Activated CD8-positive, alpha-beta memory T cell treated with anti-CD3 and anti-CD28 coated beads for 24 hours (primary cell): ENCODE results near the gene ALKBH5.

Source experiments
- DNase-seq: peaks from one replicate; pipeline ENCODE4 v3.0.0-alpha.2; 2020

The ALKBH5 gene

GRCh38 chr17:18225642-18226283, 42.1 kb downstream of the ALKBH5 start:
- DNase-seq, result peak; percentile 73

- DNase-seq, result no peak
These were observed 42.8 kb downstream of the ALKBH5 start for GRCh38 chr17:18226284-18226945.

GRCh38 chr17:18227635-18228034, 44.0 kb downstream of the ALKBH5 start:
- no peak for DNase-seq

GRCh38 chr17:18228176-18228682, 44.6 kb downstream of the ALKBH5 start:
- DNase-seq, result no peak

GRCh38 chr17:18229254-18229653, 45.6 kb downstream of the ALKBH5 start:
- no peak for DNase-seq

DNA sequence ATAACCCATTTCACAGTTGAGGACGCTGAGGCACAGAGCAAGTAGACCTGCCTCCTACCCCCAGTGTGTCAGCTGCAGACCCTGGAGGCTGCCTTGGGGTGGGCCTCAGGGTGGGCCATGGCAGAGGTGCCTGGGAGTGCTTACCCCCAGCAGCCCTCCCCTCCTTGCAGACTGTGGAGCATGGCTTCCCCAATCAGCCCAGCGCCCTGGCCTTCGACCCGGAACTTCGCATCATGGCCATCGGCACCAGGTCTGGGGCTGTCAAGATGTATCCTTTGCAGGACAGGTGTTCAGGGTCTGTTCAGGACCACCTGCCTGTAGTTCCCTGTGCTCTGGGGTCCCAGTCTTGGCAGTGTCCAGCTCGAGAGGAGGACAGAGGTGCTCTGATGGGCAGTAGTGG, 46.1 kb downstream of the ALKBH5 start:
- no peak for DNase-seq

DNA sequence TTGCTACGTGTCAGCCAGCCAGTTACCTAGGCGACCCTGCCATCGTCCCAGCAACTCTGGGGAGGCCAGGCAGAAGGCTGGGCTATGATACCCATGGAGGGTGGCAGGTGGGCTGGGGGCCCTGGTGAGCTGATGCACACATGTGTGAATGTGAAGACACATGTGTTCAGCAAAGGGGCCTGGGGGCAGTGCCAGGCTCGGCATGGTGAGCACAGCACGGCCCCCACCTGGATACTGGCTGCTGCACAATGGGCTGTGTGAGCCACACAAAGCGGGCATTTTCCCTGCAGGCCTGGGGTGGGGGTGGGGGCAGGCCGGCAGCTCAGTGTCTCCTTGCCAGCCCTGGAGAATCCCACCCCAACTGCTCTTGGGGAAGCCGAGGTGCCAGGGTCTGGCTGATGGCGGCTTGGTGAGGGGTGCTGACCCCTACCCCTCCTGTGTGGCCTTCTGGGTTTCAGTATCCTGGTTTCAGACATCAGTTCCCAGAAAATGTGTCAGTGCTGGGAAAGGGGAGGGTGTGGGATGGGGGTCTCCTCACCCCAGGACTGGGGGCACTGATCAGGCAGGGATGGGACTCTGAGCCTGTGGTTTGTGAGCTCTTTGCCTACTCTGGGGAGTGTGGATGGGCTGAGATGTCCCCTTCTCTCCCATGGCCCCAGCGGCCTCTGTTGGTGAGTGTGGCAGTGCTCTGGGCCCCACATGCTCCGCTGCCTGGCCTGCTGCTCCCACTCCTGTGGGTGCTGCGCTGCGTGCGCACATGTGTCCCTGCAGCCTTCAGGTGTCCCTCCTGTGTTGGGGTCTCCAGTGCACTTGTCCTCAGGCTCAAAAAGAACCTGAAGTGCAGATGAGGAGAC, 46.9 kb downstream of the ALKBH5 start:
- DNase-seq, result no peak

DNA sequence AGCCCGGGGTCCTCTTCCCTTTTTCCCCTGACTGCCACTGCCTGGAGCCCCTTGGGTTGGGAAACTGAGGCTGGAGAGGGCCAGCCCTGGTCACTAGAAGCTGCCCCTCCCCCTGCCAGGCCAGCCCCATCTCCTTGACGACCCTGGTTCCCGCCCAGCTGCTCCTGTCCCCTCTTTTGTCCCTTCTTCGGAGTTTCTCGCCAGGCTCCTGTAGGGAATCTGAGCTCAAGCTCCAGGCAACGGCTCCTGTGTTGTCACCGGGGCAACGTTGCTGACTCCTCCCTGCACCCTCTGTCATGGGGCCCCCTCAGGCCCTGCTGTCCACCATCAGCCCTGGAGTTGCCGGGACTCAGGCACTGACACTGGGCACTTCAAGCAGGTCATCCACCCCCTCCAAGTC, 47.5 kb downstream of the ALKBH5 start:
- no peak for DNase-seq

DNA sequence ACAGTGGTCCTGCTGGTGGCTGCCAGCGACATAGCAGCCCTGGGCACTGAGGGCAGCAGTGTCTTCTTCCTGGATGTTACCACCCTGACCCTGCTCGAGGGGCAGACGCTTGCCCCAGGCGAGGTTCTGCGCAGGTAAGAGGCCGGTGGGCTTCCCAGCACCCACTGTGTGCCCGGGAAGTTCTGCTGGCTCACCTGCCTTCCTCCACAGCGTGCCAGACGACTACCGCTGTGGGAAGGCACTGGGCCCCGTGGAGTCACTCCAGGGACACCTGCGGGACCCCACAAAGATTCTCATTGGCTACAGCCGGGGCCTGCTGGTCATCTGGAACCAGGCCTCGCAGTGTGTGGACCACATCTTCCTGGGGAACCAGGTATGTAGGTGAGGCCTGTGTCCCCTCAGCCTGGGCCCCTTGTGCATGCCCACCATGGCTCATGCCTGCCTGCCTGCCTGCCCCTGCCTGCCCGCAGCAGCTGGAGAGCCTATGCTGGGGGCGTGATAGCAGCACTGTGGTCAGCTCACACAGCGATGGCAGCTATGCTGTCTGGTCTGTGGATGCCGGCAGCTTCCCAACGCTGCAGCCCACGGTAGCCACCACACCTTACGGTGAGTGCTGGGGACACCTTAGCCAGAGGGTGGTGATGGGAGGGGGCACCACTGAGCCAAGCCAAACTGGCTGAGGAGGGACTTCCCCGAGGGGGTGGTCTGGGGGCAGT, 50.3 kb downstream of the ALKBH5 start:
- DNase-seq, result no peak

DNA sequence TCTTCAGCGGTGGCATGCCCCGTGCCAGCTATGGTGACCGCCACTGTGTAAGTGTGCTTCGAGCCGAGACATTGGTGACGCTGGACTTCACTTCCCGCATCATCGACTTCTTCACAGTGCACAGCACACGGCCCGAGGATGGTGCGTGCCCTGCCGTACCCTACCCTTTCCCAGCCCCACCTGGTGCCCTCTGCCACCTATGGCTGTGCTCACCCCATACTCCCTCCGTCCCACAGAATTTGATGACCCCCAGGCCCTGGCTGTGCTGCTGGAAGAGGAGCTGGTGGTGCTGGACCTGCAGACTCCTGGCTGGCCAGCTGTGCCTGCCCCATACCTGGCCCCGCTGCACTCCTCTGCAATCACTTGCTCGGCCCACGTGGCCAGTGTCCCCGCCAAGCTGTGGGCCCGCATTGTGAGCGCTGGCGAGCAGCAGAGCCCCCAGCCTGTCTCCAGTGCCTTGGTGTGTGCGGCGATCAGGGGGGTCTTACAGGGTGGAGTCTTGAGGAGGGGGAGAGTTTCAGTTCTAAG, 51.3 kb downstream of the ALKBH5 start:
- DNase-seq, result no peak

GRCh38 chr17:18235743-18236256, 52.2 kb downstream of the ALKBH5 start:
- peak; percentile 66 for DNase-seq

- DNase-seq, result no peak
These were observed 52.9 kb downstream of the ALKBH5 start for GRCh38 chr17:18236494-18236893.

DNA sequence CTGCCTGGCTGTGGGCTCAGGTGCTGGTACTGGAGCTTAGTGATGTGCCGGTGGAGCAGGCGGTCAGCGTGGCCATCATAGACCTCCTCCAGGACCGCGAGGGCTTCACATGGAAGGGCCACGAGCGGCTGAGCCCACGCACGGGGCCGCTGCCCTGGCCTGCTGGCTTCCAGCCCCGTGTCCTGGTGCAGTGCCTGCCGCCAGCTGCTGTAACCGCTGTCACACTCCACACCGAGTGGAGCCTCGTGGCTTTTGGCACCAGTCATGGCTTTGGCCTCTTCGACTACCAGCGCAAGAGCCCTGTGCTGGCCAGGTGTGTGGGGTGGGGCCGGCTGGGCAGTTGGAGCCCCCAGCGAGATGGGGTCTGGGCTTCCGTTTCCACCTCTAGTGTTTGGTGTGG, 53.8 kb downstream of the ALKBH5 start:
- no peak for DNase-seq

DNA sequence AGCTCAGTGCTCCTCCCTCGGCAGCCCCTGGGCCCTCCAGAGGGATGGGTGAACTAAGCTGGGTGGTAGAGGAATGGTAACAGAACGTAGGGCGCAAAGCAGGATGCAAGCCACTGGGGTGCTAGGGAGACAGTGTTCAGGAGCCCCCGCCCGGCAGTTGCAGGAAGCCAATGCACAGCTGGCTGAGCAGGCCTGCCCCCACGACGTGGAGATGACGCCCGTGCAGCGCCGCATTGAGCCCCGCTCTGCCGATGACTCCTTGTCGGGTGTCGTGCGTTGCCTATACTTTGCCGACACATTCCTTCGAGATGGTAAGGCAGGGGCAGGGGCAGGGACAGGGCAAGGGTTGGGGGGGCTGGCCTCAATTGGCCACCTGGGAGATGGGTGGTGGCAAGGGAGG, 54.7 kb downstream of the ALKBH5 start:
- DNase-seq, result no peak

DNA sequence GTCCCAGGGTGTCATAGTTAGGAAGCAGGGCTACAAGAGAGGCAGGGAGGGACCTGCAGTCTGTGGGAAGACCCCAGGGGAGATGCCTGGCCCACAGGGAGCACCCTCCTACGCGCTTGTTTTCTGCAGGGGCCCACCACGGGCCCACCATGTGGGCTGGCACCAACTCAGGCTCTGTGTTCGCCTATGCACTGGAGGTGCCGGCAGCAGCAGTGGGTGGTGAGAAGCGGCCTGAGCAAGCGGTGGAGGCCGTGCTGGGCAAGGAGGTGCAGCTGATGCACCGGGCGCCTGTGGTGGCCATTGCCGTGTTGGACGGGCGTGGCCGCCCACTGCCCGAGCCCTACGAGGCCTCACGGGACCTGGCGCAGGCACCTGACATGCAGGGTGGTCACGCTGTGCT, 56.8 kb downstream of the ALKBH5 start:
- DNase-seq, result no peak

- no peak for DNase-seq
These were observed 57.7 kb downstream of the ALKBH5 start for GRCh38 chr17:18241229-18241871.

- DNase-seq, result no peak
These were observed 61.6 kb downstream of the ALKBH5 start for GRCh38 chr17:18245038-18245776.

- no peak for DNase-seq
These were observed 62.6 kb downstream of the ALKBH5 start for GRCh38 chr17:18246109-18246725.

DNA sequence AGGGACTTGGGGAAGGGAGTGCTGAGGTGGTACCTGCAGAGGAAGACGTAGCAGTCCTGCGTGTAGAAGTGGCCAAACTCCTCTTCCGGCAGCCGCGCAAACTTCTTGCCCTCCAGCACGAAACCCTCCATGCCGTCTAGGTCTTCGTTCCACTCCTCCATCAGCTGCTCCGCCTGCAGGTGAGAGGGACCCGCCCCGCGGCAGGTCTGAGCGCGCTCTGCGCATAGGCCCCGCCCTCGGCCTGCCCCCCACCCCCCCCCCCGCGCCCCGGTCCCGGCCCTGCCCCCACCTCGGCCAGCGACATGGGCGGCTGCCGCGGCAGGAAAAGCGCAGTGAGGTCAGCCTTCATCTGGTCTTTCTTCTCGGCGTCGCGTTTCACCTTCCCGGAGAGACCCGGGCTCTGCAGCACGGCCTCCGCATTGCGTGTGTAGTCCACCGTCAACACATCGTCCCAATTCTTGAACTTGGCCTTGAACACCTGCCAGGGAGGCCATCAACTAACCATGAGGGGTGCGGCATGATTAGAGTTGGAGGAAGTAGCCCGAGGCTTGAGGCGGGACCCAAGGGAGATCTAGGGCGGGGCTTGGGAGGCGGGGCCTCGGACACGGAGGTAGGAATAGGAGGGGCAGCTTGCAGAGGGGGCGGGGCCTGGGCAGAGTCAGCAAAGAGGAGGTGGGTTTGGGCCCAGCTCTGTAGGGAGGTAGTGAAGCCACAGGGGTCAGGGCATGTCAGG, 63.4 kb downstream of the ALKBH5 start:
- peak; percentile 72 for DNase-seq

DNA sequence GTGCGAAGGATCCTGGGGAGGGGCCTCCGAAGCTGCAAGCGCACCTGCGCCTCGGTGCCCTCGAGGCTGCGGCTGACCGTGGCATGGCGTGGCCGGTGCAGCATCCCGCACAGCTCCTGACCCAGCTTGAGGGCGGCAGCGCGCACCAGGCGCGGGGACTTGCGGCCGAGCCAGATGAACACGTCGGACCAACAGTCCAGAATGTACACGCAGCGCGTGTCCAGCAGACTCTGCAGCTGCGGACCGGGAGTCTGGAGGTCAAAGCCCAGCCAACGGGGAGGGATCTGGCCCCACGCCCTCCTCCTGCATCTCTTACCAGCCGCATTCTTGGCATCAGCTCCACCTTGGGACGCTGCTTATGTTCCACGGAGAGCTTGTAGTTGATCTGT, 64.0 kb downstream of the ALKBH5 start:
- no peak for DNase-seq
